Transverse colon (tissue), 3 donors: ENCODE measurements around the gene AMOTL2.

ENCODE experiments used
- EP300 ChIP-seq: sonication (generic); formaldehyde crosslinking; IDR thresholded peaks from one replicate; pipeline ENCODE4 v1.6.1; 2017; ENCODE audit warnings: antibody characterized with exemption, low read depth
- POLR2A ChIP-seq: fragments of 450-650 bp; IDR thresholded peaks from one replicate; pipeline ENCODE4 v1.6.1; 2016; ENCODE audit warnings: antibody characterized with exemption, mild to moderate bottlenecking, moderate library complexity
- TF ChIP-seq, protein P1 (sequence below), 5 experiments: fragments of 200-600 bp in 3 of 5; fragments of 450-650 bp in 2 of 5; sonication (generic) in 3 of 5; IDR thresholded peaks; 1 replicate in 2 of 5; 2 replicates in 3 of 5; pipeline ENCODE4 v1.5.1; 2016 to 2017; ENCODE audit warnings: antibody characterized with exemption in 5 of 5, inconsistent platforms in 3 of 5, mild to moderate bottlenecking in 2 of 5, moderate library complexity in 1 of 5

- TF ChIP-seq, protein P1, sequence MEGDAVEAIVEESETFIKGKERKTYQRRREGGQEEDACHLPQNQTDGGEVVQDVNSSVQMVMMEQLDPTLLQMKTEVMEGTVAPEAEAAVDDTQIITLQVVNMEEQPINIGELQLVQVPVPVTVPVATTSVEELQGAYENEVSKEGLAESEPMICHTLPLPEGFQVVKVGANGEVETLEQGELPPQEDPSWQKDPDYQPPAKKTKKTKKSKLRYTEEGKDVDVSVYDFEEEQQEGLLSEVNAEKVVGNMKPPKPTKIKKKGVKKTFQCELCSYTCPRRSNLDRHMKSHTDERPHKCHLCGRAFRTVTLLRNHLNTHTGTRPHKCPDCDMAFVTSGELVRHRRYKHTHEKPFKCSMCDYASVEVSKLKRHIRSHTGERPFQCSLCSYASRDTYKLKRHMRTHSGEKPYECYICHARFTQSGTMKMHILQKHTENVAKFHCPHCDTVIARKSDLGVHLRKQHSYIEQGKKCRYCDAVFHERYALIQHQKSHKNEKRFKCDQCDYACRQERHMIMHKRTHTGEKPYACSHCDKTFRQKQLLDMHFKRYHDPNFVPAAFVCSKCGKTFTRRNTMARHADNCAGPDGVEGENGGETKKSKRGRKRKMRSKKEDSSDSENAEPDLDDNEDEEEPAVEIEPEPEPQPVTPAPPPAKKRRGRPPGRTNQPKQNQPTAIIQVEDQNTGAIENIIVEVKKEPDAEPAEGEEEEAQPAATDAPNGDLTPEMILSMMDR (IDR thresholded peaks at IDR 0.05): no peak
- TF ChIP-seq EP300 (no peak), POLR2A (no peak)
Observed at GRCh38 chr3:134356411-134357040, 17.7 kb downstream of the AMOTL2 start.
